ENCODE data around the gene MAGEB17.

GRCh38 chrX:16175329-16176061, 8.2 kb downstream of the MAGEB17 start:
- TF ChIP-seq CTCF (IDR thresholded peaks at IDR 0.05) (no peak), POLR2A (IDR thresholded peaks at IDR 0.05) (no peak)
